NCI-H1694 treated with DMSO at 0.1 percent for 48 hours (cell line): ENCODE data around the gene SLC46A1.

Experiments used
- DNase-seq: peaks from one replicate; lab custom pipeline; 2025; lab: John Stamatoyannopoulos, UW

Gene SLC46A1

GRCh38 chr17:28350271-28350670 is 55.7 kb downstream of the SLC46A1 start:
- no peak for DNase-seq

GRCh38 chr17:28348979-28349378 is 57.0 kb downstream of the SLC46A1 start:
- no peak for DNase-seq

- no peak for DNase-seq
Observed at GRCh38 chr17:28347261-28347891, 58.6 kb downstream of the SLC46A1 start.

GRCh38 chr17:28346746-28347246 is 59.2 kb downstream of the SLC46A1 start:
- DNase-seq: no peak

- no peak for DNase-seq
Observed at GRCh38 chr17:28346199-28346580, 59.8 kb downstream of the SLC46A1 start.

- DNase-seq: no peak
Observed at GRCh38 chr17:28345419-28346198, 60.4 kb downstream of the SLC46A1 start.
